NCI-H146 (cell line): ENCODE results near the gene AJAP1.

ENCODE experiments used
- DNase-seq: peaks from one replicate; lab custom pipeline; 2025; lab: John Stamatoyannopoulos, UW

Gene AJAP1

GRCh38 chr1:4772294-4773010, 118.0 kb downstream of the AJAP1 start:
- no peak for DNase-seq

DNA sequence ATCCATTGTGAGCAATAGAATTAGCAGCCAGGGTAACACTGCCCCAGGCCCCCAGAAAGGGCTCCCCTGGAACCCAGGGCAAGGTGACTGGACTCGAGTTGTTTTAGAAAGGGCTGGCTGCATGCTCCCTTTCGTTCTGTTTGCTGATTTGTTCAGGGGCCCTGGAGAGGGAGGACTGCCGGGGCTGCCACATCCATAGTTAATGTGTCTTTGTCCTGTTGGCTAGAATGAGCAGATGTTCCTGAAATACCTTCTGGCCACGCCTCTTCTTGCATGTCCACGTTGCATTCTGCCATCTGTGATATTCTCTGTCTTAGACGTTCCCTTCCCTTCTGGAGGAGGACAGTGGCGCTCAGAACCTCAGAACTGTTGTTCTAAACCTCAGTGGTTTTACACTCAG, 118.8 kb downstream of the AJAP1 start:
- DNase-seq, result no peak

GRCh38 chr1:4775506-4775905, 121.1 kb downstream of the AJAP1 start:
- no peak for DNase-seq

DNA sequence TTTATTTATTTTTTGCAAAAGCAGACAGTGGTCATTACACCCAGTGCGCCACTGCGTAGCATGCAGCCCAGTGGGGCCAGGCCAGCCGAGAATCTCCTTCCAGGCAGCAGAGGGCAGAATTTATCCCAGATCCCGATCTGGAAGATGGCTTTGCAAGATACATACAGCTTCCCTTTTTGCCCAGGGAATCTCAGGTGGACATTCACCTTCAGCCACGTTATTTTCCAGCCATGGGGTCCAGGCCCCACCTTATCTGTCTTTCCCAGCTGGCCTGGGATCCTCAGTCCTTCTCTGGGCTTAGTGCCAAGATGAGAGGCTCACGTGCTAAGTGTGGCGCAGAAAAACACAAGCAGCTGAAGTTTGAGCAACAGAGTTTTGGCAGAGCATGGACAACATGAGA, 123.6 kb downstream of the AJAP1 start:
- DNase-seq, result no peak

GRCh38 chr1:4781646-4782045, 127.2 kb downstream of the AJAP1 start:
- no peak for DNase-seq

DNA sequence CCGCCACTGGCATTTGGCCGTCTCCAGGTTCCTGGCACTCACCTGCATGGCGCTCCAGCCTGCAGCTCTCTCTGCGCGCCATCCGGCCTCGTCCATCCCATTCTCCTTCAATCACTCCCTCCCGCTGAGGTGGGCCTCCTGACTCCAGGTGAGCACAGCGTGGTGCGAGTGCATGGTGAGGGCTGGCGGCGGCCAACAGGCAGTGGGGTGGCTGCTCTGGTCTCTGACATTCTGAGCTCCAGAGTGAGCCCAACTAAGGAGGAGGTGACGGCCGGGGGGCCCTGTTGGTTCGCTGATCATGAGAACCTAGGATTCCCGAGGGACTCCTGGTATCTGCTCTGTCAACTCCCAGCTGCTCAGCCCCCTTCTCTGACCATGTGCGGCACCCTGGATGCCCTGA, 130.4 kb downstream of the AJAP1 start:
- no peak for DNase-seq

DNA sequence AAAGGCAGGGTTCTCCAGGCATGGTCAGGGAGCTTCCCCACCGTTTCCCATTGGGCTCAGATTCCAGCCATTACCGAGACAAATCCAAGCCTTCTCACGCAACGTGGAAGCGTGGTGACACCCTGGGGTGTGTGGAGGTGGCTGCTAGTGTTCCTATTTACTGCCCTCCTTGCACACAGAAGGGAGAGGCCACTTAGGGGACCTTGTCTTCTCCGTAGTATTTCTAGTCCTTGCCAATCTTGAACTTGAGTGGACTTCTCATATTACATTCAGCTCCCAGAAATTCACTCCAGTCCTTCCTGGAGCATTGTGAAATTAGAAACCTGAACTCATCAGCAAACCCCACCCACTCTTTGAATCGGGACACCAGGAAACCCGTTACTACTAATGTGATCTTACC, 131.6 kb downstream of the AJAP1 start:
- DNase-seq, result no peak

- no peak for DNase-seq
Observed at GRCh38 chr1:4787551-4787950, 133.1 kb downstream of the AJAP1 start.

- DNase-seq, result no peak
Observed at GRCh38 chr1:4792565-4792964, 138.2 kb downstream of the AJAP1 start.

DNA sequence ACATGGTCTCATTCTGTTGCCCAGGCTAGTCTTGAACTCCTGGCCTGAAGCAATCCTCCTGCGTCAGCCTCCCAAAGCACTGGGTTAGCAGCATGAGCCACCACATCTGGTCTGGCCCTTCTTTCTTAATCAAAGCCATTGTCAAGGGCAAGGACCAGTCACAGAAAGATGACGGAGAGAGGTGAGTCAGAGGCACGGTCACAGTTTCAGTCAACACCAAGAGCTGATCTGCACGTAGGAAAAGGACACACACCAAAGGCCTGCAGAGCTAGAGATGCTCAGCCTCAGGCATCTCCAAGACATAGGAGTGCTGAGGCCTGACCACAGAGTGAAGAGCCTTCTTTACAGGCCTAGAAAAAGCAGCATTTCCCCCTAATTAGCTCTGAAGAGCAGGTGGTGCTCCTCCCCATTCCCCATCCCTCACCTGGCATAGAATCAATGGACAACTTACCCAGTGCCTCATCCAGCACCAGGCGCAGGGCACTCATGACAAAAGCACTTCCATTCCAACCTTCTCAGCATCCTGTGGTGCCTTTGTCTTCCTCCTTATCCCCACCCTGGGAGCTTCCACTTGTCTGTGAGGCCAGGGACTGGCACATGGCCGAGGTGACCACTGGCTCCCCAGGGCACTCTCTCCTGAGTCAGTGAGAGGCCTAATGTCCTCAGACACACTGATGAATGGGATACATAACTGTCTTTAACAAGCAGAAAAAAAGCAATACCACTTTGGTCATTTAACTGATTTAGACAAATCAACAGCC, 139.8 kb downstream of the AJAP1 start:
- DNase-seq, result no peak

DNA sequence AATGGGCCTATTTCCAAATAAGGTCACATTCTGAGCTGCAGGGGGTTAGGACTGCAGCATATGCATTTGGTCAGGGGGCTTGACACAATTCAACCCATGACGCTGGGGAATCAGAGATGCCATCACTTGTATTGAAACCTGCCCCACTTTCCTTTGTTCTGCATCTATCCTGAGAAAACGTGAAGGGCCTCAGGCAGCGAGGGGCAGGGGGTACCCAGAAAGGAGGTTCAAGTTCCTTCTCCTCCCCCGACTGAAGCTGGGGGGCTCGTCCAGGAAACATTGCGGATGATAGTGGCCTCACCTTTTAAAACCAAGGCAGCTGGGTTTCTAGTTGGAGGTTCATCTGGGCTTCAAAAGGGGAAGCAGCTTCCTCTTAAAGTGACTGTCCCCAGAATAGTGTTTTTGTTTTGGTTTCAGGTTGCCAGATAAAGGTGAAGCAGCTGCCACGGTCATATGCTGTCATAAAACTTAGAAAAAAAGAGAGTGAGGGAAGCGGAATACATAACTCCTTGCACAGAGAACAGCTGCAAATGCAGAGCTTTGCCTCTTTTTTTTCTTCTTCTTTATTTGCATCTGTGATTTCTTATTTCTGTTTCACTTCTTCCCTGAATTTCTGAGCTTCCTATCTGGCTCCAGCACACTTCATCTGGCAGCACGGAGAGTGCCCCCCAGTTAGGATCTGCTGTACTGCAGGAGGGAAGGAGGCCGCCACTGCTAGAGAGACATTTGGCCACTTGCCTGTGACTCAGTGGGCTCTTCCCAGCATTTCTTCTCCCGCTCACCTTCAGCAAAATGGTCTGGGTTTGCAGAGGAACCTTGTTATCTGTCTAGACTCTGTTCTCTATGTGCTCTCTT, 142.0 kb downstream of the AJAP1 start:
- no peak for DNase-seq

- no peak for DNase-seq
Observed at GRCh38 chr1:4797016-4797410, 142.6 kb downstream of the AJAP1 start.

DNA sequence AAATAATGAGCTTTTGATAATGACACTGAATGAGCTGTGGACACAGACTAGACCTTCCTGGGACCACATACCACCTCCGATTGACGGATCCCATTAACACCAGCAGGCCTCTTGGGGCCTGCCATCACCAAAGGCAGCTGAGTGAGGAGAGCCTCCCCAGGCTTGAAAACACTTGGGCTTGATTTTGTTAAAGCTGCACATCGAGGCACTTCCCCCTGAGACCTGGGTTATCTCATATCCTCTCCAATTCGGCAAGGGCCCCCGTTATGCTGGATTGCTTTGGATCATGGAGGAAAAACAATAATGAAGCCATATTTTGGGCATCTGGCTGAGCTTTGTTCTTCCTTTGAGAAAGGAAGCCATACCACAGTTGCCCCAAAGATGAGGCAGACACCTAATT, 143.0 kb downstream of the AJAP1 start:
- DNase-seq, result no peak

GRCh38 chr1:4801192-4801924, 146.9 kb downstream of the AJAP1 start:
- DNase-seq, result no peak

GRCh38 chr1:4802024-4802423, 147.6 kb downstream of the AJAP1 start:
- DNase-seq, result no peak

DNA sequence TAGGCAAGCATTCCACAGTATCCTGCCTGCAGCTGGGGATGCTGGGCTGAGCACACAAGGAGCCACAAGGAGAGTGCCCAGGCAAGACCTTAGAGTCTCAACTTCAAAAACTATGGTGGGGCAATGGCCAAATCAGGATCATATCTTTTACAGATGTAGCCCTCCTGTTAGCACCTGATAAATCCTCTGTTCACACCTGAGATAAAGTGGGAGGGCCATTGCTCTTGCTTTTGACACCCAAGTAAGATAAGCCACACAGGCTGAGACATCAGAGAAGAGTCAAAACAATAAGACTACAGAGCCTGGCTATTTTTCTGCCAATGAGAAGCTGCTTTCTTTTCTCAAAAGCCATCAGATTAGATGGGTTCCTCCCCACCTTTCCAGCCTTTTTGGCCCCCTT, 148.9 kb downstream of the AJAP1 start:
- no peak for DNase-seq

DNA sequence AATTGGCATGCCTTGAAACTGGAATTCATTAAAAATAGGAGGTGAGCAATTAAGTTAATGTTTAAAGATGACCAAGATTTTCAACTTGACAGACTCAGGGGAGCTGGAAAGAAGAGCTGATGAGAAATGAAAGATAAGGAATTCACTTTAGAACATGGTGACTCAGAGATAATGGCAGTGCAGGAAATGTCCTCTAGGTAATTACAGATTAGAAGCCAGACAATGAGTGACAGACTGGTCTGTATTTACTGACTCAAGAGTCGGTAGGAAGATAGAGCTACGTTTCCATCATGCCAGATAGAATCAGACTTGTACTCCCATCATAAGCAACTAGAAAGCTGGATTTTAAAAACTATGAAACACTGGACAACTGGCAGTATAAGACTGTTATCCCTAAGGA, 151.6 kb downstream of the AJAP1 start:
- no peak for DNase-seq

GRCh38 chr1:4820543-4820942, 166.1 kb downstream of the AJAP1 start:
- no peak for DNase-seq

- DNase-seq, result no peak
Observed at GRCh38 chr1:4825800-4826450, 171.5 kb downstream of the AJAP1 start.

DNA sequence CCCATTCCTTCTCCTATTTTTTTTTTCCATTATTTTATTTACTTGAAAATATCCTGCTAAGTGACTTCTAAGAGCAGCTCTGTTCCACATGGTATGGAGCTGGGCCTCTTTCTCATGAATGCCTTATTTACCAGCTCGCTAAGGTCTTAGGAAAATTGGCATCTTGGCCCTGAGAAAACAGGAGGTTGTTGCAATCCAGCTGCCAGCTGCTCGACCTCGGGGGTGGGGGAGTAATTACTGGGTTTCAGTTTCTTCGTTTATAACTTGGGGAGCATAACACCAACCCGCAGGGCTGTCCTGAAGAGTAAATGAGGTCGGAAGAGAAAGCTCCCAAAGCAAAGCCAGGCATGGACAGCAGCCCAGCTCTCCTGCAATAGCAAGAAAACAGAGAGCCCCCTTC, 176.3 kb downstream of the AJAP1 start:
- DNase-seq, result no peak

DNA sequence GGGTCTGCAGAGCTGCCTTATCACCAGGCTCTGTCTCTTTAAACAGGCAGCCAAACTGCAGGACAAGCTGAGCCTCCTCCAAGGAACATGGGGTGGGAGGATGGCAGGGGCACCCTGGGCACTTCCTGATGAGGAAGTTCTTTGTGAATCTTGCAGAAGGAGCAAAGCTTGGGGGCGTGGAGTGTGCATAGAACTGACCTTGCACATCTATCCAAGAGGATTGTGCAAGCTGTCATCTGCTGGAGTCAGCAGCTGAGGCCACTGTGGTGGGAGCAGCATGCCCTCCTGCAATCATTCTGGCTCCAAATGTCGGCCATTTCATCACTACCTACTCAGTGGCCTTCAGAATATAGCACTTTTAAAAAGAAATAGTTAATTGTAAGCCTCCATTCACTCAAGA, 182.2 kb downstream of the AJAP1 start:
- DNase-seq, result no peak
